GM12892 (cell line): ENCODE results near the gene RBKS.
"Not testable (repeated sequence)": the region's sequence is repeated elsewhere in the genome, so short reads cannot be mapped to it uniquely, and the experiment has no call there.

Source experiments
- DNase-seq: peaks from one replicate; pipeline ENCODE4 v3.0.0; 2011; ENCODE audit not compliant: insufficient read length
- FAIRE-seq: peaks from 2 replicates; lab custom pipeline; 2011; peaks lifted over from hg19 to GRCh38; lab: Jason Lieb, UNC
- POLR2A ChIP-seq: IDR thresholded peaks from 2 replicates; pipeline ENCODE4 v1.6.1; 2011; ENCODE audit warnings: low read depth, low read length, control low read depth
- POLR2AphosphoS5 ChIP-seq: IDR thresholded peaks from 2 replicates; pipeline ENCODE4 v1.6.1; 2011; ENCODE audit warnings: low read depth, low read length, control low read depth
- TAF1 ChIP-seq: IDR thresholded peaks from 2 replicates; pipeline ENCODE4 v1.6.1; 2011; ENCODE audit warnings: low read depth, mild to moderate bottlenecking, control low read depth, low read length, borderline replicate concordance

The RBKS gene

DNA sequence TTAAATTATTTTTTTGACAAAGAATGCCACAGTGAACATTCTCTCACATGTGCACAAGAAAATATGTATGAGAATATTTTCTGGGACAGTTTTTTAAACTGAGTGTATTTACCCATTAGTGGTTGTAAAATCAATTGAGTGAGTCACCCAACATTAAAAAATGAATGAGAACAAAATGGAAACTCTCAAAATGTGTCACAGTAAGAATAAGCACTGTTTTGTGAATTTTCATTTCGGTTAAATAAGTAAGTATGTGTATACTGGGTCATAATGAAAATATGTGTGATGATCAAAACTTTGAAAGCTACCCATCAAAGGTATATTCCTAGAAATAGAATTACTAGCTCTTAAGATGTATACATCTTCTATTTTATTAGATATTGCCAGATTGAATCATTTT lies 11.9 kb upstream of the RBKS start:
- no peak for FAIRE-seq

DNA sequence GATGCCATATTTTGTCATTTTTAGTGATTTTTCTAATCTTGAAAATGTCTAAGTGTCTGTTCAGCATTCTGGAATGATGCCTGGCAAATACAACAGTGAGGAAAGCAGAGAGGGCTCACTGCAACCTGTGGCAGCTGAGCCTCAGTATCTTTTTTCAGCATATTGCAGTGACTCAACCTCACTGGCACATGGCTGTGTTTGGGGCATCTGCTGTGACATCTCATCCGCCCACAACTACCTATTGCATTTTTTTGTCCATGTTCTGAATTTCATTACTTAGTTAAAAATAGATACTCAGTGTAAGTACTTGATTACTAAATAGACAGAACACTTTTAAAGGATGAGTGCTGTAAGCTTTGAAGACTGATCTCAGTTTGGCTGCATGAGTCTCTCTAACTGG lies 11.0 kb upstream of the RBKS start:
- no peak for DNase-seq
- no peak for FAIRE-seq
- TF ChIP-seq TAF1 (no peak), POLR2A (no peak), POLR2AphosphoS5 (no peak)

More for the DNA sequence above, 11.9 kb upstream of the RBKS start:
- DNase-seq: no peak
- no peak for TF ChIP-seq POLR2AphosphoS5
- no peak for TF ChIP-seq TAF1
- no peak for TF ChIP-seq POLR2A

DNA sequence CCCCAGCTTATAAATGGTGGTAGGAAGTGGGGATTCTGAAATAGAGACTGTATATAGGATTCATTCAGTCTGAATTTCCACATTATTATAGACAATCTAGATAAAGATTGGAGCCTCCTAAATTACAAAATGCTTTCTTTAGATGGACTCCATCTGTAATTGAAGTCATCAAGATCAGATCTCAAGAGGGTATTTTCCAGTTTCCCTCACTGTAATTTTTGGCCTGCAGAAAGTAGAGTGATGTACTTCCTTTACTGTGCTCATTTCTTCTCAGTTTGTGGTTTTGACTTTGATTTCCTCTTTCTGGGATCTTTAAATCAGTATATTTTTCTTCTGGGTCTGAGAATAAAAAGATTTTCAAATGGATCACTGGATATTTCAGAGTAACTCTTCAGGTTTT lies 7.5 kb upstream of the RBKS start:
- DNase-seq (no peak), FAIRE-seq (no peak)
- TF ChIP-seq TAF1: no peak
- no peak for TF ChIP-seq POLR2AphosphoS5
- no peak for TF ChIP-seq POLR2A

DNA sequence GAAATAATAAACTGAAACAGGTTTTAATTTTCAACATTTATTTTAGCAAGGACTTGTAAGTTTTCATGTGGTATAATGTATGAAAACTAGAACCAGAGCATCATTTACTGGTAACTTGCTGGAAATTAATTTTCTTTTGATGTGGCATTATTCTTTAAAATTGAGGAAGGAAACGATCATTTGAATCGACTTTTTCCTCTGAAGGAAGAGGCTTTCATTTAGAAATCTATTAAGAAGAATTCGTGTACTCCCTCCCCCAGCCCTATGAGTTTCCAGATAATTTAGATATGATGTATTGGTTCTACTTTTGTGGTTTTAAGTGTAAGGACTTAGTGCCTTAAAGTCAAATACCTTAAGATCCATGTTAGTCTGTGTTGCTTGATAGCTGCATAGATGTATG lies 2.8 kb upstream of the RBKS start:
- no peak for TF ChIP-seq POLR2AphosphoS5
- TF ChIP-seq POLR2A: no peak
- no peak for TF ChIP-seq TAF1
- DNase-seq (no peak), FAIRE-seq (no peak)

DNA sequence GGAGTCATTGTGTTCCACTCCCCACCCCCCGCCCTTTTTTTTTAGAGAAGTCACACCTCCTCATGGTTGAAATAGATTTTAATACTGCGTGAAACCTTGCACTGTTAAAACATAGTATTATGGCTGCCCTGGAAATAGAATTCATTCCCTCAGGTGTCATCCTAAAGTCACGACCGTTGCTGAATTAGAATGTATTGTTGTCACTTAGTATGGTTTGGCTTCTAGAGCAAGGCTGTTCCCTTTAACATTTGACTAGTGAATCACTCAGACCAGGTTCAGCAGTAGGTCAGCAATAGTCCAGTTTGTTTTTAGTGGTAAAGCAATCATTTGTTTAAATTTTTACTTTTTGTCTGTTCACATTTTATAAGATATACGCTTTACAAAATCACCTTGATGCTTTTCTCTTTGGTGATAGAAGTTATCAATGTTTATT lies 1.5 kb upstream of the RBKS start:
- DNase-seq: no peak
- no peak for FAIRE-seq
- no peak for TF ChIP-seq POLR2AphosphoS5
- TF ChIP-seq TAF1: no peak
- no peak for TF ChIP-seq POLR2A

DNA sequence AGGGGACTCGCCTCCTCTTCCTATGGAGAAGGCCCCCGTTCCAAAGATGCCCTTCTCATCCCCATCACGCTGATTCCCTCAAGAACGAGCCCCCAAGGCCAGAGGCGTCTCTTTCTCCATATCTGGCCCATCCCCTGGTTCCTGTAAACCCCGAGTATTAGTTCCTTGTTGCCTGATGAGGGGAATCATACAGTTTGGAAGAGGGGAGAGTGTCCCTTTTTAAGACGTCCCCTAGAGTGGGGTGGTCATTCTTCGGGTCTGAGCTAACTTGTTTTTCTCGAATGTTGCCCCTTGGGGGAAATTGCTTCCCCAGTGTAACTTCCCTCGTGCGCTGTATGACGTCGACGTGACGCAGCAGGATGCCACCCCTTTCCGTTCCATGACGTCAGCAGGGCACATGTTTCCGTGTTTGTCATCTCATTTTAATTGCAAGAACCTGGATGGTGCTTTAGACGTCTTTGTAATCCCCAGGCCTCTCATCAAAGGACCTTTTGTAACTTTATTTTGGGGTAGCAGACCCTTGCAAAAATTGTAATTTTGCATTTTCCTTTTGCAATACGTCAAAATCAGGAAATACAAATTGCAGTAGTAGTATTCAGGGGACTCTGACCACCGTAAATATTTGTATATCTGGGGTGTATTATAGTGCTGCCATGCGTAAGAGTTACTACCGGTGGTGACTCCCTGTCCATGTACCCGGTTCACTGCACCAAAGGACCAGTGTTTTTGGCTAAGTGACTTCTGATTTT lies 911 bp upstream of the RBKS start:
- TF ChIP-seq POLR2A (no peak), POLR2AphosphoS5 (0 out of 2 replicates have a peak, but pooled peaks have one; percentile 22), TAF1 (no peak)
- FAIRE-seq (peak; percentile 90), DNase-seq (peak; percentile 41)

DNA sequence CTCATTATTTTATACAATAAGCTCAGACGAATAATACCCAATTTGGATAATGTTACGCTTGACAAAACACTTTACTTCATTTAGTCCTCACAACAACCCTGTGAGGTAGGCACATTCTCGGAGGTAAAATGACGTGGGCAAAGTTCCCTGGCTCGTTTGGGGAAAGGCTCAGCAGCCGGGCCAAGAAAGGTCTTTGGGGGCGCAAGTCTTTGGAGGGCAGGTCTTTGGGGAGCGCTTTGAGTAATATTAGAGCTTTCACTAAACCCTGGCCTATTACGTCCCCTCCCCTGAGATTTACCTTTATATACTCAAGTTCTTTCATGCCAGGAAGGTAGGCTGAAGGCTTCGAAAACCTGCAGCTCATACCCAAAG lies 427 bp downstream of the RBKS start:
- DNase-seq: no peak
- no peak for FAIRE-seq
- TF ChIP-seq TAF1 (no peak), POLR2A (no peak), POLR2AphosphoS5 (no peak)

DNA sequence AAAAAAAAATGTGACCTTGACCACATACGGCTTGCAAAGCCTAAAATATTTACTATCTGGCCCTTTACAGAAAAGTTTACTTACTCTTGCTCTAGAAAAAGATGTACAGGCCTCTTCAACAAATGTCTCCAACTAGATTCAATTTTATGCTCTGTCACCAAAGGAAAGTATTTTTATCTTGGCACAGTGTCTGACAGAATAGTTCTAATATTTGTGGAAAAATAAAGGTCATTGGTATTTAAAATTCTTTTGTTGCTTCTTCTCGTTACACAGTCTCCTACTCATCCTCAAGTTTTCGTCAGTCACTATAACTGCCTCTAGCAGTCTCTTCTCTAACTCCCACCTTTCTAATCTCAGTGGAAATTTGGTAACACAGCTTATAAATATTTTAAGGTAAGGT lies 1.4 kb downstream of the RBKS start:
- no peak for FAIRE-seq

DNA sequence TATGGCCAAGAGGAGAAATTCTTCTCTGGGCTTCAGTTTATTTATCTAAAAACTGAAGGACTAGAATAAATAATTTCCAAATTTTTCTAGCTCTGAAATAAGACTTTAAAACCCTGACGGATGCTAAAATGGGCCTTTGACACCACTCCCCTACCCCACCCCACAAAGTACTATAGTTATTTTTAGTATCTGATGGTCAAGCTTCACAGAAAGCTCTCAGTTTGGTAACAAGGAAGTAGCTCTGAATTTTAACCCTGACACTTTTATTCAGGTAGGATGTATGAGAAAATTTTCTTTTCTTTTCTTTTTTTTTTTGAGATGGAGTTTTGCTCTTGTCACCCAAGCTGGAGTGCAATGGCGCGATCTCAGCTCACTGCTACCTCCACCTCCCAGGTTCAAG lies 2.4 kb downstream of the RBKS start:
- DNase-seq: no peak
- FAIRE-seq: no peak

More for the DNA sequence above, 1.4 kb downstream of the RBKS start:
- no peak for TF ChIP-seq POLR2A
- TF ChIP-seq TAF1: no peak
- TF ChIP-seq POLR2AphosphoS5: no peak
- no peak for DNase-seq

DNA sequence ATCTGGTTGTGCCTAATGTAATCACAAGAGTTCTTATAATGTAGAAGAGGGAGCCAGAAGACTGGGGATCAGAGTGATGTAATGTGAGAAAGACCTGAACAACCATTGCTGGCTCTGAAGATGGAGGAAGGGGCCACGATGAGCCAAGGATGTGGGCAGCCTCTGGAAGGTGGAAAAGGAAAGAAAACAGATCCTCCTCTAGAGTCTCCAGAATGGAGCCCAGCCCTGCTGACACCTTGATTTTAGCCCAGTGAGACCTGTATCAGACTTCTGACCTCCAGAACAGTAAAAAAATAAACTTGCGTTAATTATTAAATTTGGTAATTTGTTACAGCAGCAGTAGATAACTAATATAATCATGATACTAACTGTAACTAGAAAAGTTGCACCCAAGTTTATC lies 3.1 kb downstream of the RBKS start:
- FAIRE-seq (no peak), DNase-seq (no peak)
- TF ChIP-seq POLR2A (no peak), POLR2AphosphoS5 (no peak), TAF1 (no peak)

More for the DNA sequence above, 2.4 kb downstream of the RBKS start:
- TF ChIP-seq POLR2A (no peak), TAF1 (no peak), POLR2AphosphoS5 (no peak)

DNA sequence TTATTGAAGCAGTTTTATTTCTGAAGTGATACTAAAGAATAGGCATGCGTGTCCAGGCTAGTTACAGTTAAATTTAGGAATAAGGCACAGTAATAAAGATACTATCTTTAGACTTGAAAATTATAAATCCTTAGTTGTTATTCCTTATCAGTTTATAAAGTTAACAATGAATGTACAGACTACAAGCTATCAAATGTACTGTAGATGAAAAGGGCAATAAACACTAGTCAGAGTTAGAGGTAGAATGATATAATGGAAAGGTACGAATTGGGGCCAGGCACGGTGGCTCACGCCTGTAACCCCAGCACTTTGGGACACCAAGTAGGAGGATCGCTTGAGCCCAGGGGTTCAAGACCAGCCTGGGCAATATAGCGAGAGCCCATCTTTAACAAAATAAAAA lies 3.9 kb downstream of the RBKS start:
- TF ChIP-seq TAF1 (no peak), POLR2AphosphoS5 (no peak), POLR2A (no peak)
- FAIRE-seq (no peak), DNase-seq (no peak)

DNA sequence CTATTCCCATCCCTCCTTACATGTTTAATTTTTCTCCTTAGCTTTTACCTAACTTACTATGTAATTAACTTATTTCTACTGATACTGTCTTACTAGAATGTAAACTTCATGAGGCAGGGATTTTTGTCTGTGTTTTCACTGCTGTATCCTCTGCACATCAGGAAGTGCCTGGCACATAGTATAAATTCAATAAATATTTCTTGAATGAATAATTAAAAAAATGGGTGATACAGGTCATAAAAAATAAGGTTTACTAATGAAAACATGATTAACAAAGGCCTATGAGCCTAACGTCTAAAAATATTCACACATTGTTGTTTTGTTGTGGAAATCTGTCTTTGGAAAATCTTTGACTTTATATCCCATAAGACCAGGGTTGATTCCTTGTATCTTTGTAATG lies 4.5 kb downstream of the RBKS start:
- no peak for TF ChIP-seq POLR2A
- no peak for TF ChIP-seq TAF1
- no peak for TF ChIP-seq POLR2AphosphoS5
- FAIRE-seq (no peak), DNase-seq (no peak)

DNA sequence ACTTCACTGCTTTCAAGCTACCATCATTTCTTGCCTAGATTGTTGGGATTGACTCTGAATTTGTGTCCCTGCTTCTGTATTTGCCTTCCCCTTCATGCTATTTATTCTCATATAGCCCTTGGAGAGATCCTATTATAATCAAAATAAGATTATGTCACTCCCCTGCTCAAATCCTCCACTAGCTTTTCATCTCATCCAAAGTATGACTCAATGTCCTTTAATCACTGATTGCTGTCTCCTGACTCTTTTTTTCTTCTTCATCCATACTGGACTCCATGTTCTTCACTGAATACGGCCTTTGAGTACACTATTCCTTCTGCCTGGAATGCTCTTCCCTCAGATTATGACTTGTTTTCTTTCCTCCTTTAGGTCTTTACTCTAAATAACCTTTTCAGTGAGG lies 5.0 kb downstream of the RBKS start:
- DNase-seq (no peak), FAIRE-seq (no peak)
- no peak for TF ChIP-seq POLR2AphosphoS5
- no peak for TF ChIP-seq POLR2A
- no peak for TF ChIP-seq TAF1

DNA sequence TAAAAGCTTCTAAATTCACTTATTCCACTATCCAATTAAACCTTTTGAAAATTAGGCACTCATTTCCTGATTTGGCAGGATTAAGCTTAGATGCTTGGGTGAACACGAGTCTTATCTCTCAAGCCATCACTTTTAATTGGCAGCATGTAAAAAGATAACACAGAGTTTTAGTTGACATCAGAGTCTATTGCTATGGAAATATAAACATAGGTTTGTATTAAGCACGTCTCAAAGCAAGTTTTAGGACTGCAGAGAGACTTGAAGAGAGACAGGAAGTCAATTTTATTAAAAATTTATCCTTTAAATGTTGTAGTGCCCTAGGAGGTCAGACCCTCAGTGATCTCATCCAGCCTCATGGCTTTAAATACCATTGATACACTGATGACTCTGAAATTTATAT lies 5.6 kb downstream of the RBKS start:
- TF ChIP-seq POLR2AphosphoS5: no peak
- no peak for TF ChIP-seq POLR2A
- TF ChIP-seq TAF1: no peak
- DNase-seq (no peak), FAIRE-seq (no peak)

DNA sequence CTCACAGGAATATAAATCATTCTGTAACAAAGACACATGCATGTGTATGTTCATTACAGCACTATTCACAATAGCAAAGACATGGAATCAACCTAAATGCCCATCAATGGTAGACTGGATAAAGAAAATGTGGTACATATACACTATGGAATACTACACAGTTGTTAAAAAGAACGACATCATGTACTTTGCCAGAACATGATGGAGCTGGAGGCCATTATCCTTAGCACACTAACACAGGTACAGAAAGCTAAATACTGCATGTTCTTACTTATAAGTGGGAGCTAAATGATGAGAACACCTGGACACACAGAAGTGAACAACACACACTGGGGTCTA lies 7.6 kb downstream of the RBKS start:
- not testable (repeated sequence) for FAIRE-seq, DNase-seq

DNA sequence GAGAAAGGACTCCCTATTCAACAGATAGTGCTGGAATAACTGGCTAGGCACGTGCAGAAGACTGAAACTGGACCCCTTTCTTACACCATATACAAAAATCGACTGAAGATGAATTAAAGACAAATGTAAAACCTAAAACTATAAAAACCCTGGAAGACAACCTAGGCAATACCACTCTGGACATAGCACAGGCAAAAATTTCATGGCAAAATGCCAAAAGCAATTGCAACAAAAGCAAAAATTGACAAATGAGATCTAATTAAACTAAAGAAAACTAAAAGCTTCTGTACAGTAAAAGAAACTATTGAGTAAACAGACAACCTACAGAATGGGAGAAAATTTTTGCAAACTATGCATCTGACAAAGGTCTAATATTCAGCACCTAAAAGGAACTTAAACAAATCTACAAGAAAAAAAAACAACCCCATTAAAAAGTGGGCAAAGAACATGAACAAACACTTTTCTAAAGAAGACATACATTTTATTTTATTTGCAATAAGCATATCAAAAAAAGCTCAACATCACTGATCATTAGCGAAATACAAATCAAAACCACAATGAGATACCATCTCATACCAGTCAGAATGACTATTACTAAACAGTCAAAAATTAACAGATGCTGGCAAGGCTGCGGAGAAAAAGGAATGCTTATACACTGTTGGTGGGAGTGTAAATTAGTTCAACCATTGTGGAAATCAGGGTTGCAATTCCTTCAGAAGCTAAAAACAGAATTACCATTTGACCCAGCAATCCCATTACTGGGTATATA lies 8.2 kb downstream of the RBKS start:
- FAIRE-seq, DNase-seq: not testable (repeated sequence)
